ENCODE results near the gene TBC1D22A.
A peak's percentile ranks its signal among the peaks of the same experiment; 100 is the strongest.
"Not testable (repeated sequence)": the region's sequence is repeated elsewhere in the genome, so short reads cannot be mapped to it uniquely, and the experiment has no call there.

TBC1D22A gene

GRCh38 chr22:46774253-46774979 lies 12.0 kb downstream of the TBC1D22A start:
- DNase-seq (ENCODE audit: low read depth, low spot score): no peak

DNA sequence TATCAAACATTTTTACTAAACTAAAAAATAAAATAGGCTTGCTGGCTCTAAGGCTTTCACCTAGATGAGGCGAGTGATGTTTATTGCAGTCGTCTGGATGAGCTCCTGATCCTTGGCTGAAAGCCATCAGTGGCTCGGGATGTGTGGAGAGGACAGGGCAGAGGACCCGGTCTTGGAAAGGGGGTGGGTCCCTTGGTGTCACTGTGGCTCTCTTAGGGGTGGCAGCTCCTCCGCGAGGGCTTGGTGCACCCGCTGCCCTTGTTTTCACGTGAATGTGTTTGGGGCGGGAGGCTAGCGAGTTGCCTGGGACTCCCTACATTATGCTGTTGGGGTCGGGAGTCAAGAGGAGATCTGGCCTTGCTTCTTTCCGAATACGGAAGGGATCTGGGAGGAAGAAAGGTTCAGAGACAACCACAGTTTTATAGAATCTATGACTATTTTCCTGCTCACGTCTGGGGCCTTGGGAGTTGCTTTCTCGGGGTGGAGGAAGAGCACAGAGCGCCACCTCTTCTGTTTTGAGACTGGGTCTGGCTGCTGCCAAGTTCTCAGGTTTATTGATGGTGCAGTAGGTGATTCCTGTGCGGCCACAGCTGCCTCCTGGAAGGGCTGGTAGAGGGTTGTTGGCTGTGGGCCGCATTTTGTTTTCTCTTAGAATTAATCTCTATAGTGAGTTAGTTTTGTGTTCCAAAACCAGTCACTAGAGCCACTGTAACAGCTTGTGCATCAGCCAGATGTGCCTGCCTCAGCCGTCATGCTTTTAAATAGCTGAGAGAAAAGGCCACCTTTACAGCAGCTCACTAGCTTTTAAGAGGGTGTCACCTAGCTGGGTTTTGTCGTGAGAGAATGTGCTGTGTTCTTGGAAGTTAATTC lies 12.8 kb downstream of the TBC1D22A start:
- DNase-seq (ENCODE audit: low read depth, low spot score): no peak

DNA sequence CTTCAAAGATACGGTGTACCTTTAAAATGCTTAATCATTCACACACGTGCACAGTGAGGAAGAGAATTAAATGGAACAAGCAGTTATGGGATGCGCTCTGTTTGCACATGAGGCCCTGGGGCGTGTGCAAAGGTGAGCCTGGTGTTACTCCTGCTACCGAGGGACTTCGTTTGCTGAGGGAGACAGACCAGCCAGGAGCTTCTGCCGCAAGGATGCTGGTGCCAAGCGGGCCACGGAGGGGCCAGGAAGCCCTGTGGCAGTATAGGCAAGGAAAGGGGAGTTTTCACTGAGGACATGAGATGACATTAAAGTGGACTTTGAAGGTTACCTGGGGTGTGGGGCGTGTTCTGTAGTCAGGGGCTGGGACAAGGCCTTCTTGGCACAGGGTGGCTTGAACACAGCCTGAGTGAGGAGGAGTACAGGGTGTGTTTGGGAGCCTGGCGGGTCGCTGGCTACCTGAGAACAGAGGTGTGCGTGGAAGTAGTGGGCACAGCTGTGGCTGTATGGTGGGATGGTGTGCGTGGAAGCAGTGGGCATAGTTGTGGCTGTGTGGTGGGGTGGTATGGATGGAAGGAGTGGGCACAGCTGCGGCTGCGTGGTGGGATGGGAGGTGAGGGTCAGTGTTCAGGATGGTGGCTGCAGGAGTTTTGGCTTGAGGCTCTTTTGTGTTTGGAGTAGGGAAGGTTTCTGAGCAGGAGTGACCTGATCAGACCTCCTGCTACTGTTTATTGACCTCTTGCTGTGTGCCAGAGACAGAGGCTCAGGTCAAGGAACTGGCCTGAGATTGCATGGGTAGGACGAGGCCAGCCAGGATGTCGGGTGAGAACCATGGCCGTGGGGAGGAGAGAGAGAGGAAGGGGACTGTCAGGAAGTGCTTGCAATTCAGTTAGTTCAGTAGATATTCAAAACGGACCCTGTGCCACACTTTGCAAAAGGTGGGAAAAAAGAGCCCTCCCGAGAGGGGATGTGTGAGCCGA lies 13.7 kb downstream of the TBC1D22A start:
- no peak for DNase-seq (ENCODE audit: low read depth, low spot score)

DNA sequence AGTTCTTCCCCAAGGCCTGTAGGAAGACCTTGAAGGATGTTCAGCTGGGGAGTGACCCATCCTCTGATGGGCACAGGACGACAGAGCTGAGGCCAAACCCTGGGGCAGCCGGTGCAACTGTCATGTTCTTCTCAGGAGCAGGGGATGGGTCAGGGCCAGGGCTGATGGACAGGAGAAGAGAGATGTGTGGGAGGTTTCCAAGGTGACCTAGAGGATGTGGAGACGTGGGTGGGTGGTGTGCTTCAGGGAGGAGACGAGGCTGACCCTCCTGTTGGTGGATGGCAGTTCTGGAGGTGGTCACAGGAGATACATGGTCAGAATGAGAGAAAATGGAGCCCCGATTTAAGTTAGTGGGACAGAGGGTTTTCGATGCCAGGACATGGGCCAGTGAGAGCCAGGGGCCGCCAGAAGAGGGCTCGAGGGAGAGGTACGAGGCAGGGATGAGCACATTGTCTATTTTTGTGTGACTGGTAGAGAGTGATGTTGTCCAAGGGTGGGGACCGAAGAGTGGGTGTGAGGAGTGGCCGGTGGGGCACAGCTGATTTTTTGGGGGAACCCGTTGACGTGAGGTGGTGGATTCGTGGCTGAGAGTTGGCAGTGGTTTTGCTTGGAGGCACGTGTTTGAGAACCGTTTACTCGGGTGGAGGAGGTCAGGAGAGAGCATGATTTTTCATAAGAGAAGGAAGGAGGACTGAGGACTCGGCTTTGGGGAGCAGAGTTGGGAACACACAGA lies 14.6 kb downstream of the TBC1D22A start:
- no peak for DNase-seq (ENCODE audit: low read depth, low spot score)

GRCh38 chr22:46777609-46777970 lies 15.1 kb downstream of the TBC1D22A start:
- no peak for DNase-seq (ENCODE audit: low read depth, low spot score)

DNA sequence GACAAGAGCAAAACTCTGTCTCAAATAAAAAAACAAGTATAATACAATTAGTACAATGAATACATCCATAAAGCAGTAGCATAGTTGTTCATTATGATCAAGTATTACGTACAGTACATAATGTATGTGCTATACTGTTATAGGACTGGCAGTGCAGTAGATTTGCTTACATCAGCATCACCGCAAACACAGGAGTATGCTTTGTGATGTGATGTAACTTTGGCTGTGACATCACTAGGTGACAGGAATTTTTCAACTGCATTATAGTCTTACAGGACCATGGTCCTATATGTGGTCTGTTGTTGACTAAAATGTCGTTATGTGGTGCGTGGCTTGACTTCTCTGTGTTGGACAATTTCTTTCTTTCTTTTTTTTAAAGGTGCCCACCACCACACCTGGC lies 16.6 kb downstream of the TBC1D22A start:
- DNase-seq (ENCODE audit: low read depth, low spot score): no peak

DNA sequence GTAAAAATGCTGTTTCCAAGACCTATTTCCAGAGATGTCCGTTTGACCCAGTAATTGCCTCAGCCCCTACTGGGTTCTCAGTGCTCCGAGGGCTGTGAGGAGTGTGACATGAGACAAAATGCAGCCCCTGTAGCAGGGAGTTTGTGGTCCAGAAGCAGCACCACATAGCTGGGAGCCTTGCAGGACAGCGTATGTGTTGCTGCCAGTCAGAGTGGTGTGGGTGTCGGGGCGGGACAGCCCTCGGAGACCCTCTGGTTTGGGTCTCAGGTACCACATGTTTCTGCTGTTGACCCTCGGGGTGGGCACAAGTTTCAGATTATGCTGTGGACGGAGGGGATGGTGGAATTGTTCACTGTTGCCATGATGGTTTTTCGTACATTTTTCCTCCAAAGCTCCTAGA lies 17.2 kb downstream of the TBC1D22A start:
- no peak for DNase-seq (ENCODE audit: low read depth, low spot score)

DNA sequence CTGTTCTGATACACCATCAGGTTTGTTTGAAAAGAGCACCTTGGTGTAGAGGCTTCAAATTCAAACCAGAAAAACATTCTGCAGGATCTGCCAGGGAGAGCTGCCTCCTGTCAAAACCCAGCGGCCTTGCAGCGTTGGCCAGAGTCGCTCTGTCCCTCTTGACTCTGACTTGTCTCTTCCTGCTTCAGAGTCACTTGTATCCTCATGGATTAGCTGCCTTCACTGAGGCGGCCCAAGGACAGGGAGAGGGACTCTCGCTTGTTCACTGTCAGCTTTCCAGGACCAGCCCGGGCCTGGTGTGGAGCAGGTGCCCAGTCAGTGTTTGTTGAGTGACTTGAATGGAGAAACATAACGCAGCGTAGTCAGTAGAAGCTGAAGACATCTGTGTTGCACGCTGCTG lies 18.0 kb downstream of the TBC1D22A start:
- no peak for DNase-seq (ENCODE audit: low read depth, low spot score)

- DNase-seq (ENCODE audit: low read depth, low spot score): no peak
These were observed 18.8 kb downstream of the TBC1D22A start for GRCh38 chr22:46781291-46781690.

DNA sequence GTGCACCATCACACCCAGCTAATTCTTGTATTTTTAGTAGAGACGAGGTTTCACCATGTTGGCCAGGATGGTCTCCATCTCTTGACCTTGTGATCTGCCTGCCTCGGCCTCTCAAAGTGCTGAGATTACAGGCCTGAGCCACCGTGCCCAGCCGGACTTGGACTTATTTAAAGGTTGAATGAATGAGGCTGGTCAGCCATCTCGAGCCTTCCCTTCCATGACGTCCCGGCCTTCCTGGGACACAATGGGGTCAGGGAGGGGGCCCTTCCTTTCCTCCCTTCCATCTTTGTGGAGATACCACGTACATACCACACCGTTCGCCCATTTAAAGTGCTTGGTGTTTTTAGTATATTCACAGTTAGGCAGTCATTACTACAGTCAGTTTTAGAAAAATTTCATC lies 19.8 kb downstream of the TBC1D22A start:
- not testable (repeated sequence) for DNase-seq (ENCODE audit: low read depth, low spot score)

GRCh38 chr22:46783721-46784120 lies 21.3 kb downstream of the TBC1D22A start:
- no peak for DNase-seq (ENCODE audit: low read depth, low spot score)

- no peak for DNase-seq (ENCODE audit: low read depth, low spot score)
These were observed 26.2 kb downstream of the TBC1D22A start for GRCh38 chr22:46788441-46789172.

DNA sequence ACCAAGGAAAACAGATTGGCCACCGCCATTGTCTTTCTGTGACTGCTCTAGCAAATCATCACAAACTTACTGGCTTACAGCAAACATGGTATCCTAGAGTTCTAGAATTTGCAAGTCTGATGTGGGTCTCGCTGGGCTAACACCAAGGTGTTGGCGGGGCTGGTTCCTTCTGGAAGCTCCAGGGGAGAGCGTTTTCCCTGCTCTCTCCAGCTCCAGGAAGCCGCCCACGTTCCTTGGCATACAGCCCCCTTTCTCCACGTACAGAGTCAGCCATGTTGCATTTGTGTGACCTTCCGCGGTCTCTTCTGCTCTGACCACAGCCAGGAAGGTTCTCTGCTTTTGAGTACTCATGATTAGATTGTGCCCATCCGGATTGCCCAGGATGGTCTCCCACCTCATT lies 27.5 kb downstream of the TBC1D22A start:
- no peak for DNase-seq (ENCODE audit: low read depth, low spot score)

DNA sequence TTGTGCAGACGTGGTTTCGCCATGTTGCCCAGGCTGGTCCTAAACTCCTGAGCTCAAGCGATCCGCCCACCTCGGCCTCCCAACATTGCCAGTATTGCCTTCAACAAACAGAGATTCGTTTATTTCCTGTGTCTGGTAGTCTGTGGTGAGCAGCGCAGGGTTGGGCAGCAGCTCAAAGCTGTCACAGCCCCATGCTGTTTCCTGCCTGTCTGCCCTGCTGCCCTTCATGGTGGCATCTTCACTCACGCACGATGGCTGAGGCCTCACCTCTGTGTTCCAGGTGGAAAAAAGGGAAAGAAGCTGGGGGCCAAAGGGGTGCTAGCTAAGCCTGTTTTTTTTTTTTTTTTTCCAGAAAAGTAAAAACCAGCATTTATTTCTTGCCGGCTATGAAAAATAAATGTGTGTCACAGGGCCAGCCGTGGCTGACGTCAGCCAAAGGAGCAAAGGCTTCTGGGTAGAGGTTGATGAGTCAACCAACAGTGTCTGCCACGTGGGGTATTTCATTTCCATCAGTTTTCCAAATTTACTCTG lies 28.8 kb downstream of the TBC1D22A start:
- peak; percentile 17 for DNase-seq (ENCODE audit: low read depth, low spot score)

DNA sequence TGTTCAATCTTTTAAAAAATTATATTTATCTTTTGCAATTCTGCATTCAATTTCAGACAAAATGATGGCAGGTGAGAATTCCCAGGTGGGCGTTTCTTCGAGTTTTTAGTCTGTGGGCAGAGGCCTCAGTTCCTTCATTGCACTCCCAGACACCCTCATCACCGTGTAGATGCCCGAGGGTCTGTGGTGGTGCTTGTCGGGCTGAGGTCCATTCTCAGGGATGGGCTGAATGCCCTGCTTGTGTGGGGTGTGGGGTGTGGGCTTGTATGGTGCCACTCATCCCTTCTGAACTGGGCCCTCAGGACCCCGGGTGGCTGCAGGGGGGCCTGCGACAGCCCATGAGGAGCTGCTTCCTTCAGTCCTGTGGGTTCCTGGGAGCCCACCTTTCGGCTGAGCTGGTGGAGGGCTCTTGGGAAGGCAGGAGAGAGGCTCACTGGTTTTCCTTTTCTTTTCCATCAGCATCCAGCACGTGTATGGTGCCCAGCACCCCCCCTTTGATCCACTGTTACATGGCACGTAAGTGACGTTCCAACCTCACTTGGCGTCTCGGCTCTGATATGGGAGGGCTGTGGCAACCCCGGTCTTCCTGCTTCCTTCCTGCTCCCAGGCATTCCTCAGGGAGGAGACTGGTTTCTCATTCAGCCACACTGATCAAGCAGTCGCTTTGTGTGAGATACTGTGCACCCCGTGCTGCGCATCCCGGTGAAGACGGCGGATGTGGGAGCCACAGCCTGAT lies 29.8 kb downstream of the TBC1D22A start:
- DNase-seq (ENCODE audit: low read depth, low spot score): no peak

DNA sequence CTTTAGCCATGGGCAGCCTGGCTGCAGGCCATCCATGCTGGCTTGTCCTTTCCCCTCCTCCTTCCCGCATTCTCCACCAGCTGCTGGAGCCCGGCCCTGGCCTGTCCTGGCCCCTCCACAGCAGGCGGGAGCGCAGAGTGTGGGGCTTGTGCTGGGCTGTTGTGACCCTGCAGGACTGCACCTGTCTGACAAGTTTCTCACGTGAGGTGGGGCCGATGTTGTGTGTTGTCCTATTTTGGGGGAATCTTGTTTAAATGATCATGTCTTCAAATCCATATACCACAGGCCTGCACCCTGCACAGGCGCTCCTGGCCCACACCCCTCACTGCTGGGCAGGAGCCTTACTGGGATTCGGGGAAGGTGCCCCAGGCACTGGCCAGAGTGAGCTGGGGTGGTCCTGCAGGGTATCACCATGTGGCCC lies 30.4 kb downstream of the TBC1D22A start:
- DNase-seq (ENCODE audit: low read depth, low spot score): no peak

- DNase-seq (ENCODE audit: low read depth, low spot score): no peak
These were observed 31.0 kb downstream of the TBC1D22A start for GRCh38 chr22:46793497-46793896.

GRCh38 chr22:46794067-46794466 lies 31.6 kb downstream of the TBC1D22A start:
- DNase-seq (ENCODE audit: low read depth, low spot score): no peak

DNA sequence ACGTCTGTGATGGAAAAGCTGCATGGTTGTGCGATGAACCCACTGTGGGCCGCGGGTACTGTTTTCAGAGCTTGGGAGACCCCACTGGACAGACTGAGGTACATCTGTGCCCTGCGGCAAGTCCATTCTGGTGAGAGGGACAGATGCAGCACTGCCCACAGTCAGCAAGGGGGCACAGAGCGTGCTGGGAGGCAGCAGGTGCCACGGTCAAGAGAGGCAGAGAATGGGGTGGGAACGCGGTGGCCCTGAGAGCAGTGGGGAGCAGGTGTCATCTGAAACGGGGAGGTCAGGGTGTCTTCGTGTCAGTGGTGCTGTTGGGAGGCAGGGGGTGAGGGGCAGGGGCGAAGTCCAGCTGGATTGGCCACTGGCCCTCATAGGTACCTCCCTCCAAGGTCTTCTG lies 32.0 kb downstream of the TBC1D22A start:
- no peak for DNase-seq (ENCODE audit: low read depth, low spot score)

DNA sequence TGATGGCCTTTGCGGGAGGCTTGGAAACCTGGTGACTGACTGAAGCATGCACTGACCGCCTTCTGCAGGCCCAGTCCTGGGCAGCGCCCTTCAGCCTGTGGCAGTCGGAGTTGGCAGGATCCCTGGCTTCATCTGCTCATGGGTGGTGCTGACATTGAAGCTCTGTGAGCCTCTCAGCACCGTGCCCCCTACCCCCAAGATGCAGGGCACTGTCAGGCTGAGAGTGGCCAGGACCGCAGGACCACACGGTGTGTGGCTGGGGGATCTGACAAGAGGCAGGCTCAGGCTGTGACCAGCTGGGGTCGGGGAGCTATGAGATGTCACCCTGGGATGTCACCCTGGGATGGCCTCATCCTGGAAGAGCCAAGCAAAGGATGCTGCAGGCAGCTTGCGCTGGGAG lies 32.7 kb downstream of the TBC1D22A start:
- no peak for DNase-seq (ENCODE audit: low read depth, low spot score)
